Mononuclear cell (primary cell): ENCODE data around the gene KCNA5. TPM values are rescaled to one million over a fixed set of nuclear protein-coding genes. Genes with fewer than 3 reads are reported as not detected.

ENCODE experiments used
- H3K27me3 ChIP-seq: 2 replicates; pipeline ENCODE4 v1.6.0; 2011; ENCODE audit warnings: low read length, control low read depth; ENCODE audit not compliant: insufficient read depth
- H3K4me1 ChIP-seq: 2 replicates; pipeline ENCODE4 v1.5.1; 2011; ENCODE audit warnings: mild to moderate bottlenecking, low read length, control low read depth; ENCODE audit not compliant: insufficient read depth
- H3K4me3 ChIP-seq: 2 replicates; pipeline ENCODE4 v1.5.1; 2011; ENCODE audit warnings: mild to moderate bottlenecking, low read length, moderate library complexity
- H3K9me3 ChIP-seq: 2 replicates; pipeline ENCODE4 v1.5.1; 2011; ENCODE audit warnings: low read depth, mild to moderate bottlenecking, control low read depth, low read length
- total RNA-seq: library from RNA; depleted of rRNA; stranded (reverse); fragments of >200 nt; gene quantifications from one replicate; pipeline ENCODE4 v1.2.3, GENCODE V29; 2012

Gene KCNA5
- total RNA-seq, 1 donor, result 0.10 TPM

- Histone ChIP-seq H3K9me3 (no peaks in the 10 kb centered on the region), H3K27me3 (no peaks in the 10 kb centered on the region), H3K4me3 (no peak overlapping the region), H3K4me1 (no peaks in the 10 kb centered on the region)
These were observed 50.9 kb downstream of the KCNA5 start for GRCh38 chr12:5094551-5094950.

DNA sequence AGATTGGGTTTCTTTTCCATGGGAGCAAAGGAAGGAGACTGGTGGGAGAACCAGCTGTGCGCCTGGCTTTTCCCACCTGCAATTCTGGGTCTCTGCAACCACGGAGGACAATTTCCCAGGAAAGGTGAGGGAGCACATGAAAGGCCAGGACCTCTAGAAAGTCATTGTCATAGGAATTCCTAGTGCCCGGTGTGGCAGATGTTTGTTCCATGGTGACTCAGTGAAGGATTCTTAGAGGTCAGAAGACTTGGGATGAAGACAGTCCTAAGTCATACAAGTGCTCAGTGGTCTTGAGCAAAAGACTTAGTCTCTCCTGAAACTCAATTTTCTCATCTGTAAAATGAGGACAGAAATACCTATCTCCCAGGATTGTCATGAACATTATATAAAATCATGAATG is 51.3 kb downstream of the KCNA5 start:
- no peaks in the 10 kb centered on the region for H3K27me3 ChIP-seq
- no peaks in the 10 kb centered on the region for H3K4me1 ChIP-seq
- no peaks in the 10 kb centered on the region for H3K9me3 ChIP-seq
- H3K4me3 ChIP-seq, result no peak overlapping the region

Other genes with a start within 250 kb of the KCNA5 start
- gene KCNA1, start 134.0 kb upstream of the KCNA5 start, total RNA-seq, result under 0.01 TPM